Measurements from ENCODE around the gene BPHL. TPM values are rescaled to one million over a fixed set of nuclear protein-coding genes. Genes with fewer than 3 reads are reported as not detected.
"Not testable (repeated sequence)": the region's sequence is repeated elsewhere in the genome, so short reads cannot be mapped to it uniquely, and the experiment has no call there.

The BPHL gene
- total and polyA plus RNA-seq, 2 of the 4 experiments (the other 2 are of a cell fraction) = 14.7 to 16.3 TPM

GRCh38 chr6:3137873-3138272, 19.4 kb downstream of the BPHL start:
- H3K27me3 ChIP-seq (ENCODE audit: control insufficient read depth, insufficient read depth, low read length); DNase-seq; H3K4ac ChIP-seq (ENCODE audit: low read depth, low read length); H3K56ac ChIP-seq (ENCODE audit: extremely low read depth, insufficient read depth, low read length); H4K8ac ChIP-seq (ENCODE audit: low read depth in 2 of 2, low read length in 2 of 2); H3K23ac ChIP-seq (ENCODE audit: low read depth, low read length); H3K27ac ChIP-seq (ENCODE audit: insufficient read depth, low read length); H4K91ac ChIP-seq (ENCODE audit: insufficient read depth, low read depth, low read length); H2AK5ac ChIP-seq (ENCODE audit: low read depth, low read length); H2BK120ac ChIP-seq (ENCODE audit: low read depth, low read length); H2AFZ ChIP-seq (replicated peaks; ENCODE audit: low read length, poor library complexity); H3K79me1 ChIP-seq (ENCODE audit: low read depth in 1 of 2, low read length in 2 of 2); H3K4me3 ChIP-seq (ENCODE audit: insufficient read depth, low read depth, low read length); POLR2A ChIA-PET (ENCODE audit: unreplicated experiment); dilution Hi-C loops (cut with HindIII; ENCODE audit: low sequenced_read_pairs, unreplicated experiment); H4K5ac ChIP-seq (ENCODE audit: low read depth, low read length); intact Hi-C loops (cut with micrococcal nuclease); H4K20me1 ChIP-seq (ENCODE audit: insufficient read depth, low read length); H3K9ac ChIP-seq (ENCODE audit: low read depth, low read length); H3K9me3 ChIP-seq (ENCODE audit: control insufficient read depth, insufficient read depth, low read length); H2BK20ac ChIP-seq (ENCODE audit: low read depth, low read length); H3K18ac ChIP-seq (ENCODE audit: low read depth, low read length); H2AK9ac ChIP-seq (replicated peaks; ENCODE audit: low read depth, low read length, poor library complexity); H2BK5ac ChIP-seq (ENCODE audit: low read depth, low read length, poor library complexity, severe bottlenecking); BruUV-seq (replicated peaks); ATAC-seq (ENCODE audit: low read depth); H3K14ac ChIP-seq (replicated peaks; ENCODE audit: low read depth, low read length); H3K4me2 ChIP-seq (ENCODE audit: low read depth, low read length); H2BK15ac ChIP-seq (ENCODE audit: low read depth, low read length): not testable (repeated sequence)
- peaks cover 12% of the 10 kb centered on the region; the same call in 1 of the 2 replicates for H3K9me1 ChIP-seq (ENCODE audit: insufficient read depth, low read length)
- CTCF ChIA-PET = interaction anchor here (0.6 kb wide), 2 partner anchors 111 to 305 kb away, joined by 3 read pairs; no protein-coding TSS in a partner anchor
- WGBS, 2 experiments (ENCODE audit: extremely low coverage in 2 of 2, insufficient read length in 1 of 2) = 80% methylated on average over 1 of the region's 6 CpGs; no CpG with 5 or more reads in 1 of the 2 experiments
- peaks cover 14% of the 10 kb centered on the region for H3K4me1 ChIP-seq (ENCODE audit: control insufficient read depth, insufficient read depth, low read length)
- peaks cover 21% of the 10 kb centered on the region; the same call in 1 of the 2 replicates for H3K36me3 ChIP-seq (ENCODE audit: control insufficient read depth, insufficient read depth, low read length)
- in situ Hi-C loops (cut with MboI; ENCODE audit: low sequenced_read_pairs) = loop anchor here (25.0 kb wide), 1 partner anchor 599 kb away; no protein-coding TSS in a partner anchor

All from IMR-90 (cell line).